CD4-positive, alpha-beta T cell treated with Interleukin-21 for 1 hour (primary cell): ENCODE measurements around the gene PPP1R3E.

Experiments
- DNase-seq: peaks from one replicate; pipeline ENCODE4 v3.0.0-alpha.2; 2020

The PPP1R3E gene

GRCh38 chr14:23322568-23323517, 20.2 kb upstream of the PPP1R3E start:
- DNase-seq = no peak

- DNase-seq = peak; percentile 41
Observed at GRCh38 chr14:23321572-23322547, 19.2 kb upstream of the PPP1R3E start.

- peak; percentile 100 for DNase-seq
Observed at GRCh38 chr14:23320584-23321571, 18.2 kb upstream of the PPP1R3E start, which contains the start of gene PABPN1. TSS of gene PABPN1 (plus strand) at chr14:23321457. CDS start at chr14:23321470, 13 bp downstream.

GRCh38 chr14:23319746-23320583, 17.3 kb upstream of the PPP1R3E start:
- DNase-seq = no peak

GRCh38 chr14:23316300-23316699, 13.6 kb upstream of the PPP1R3E start:
- no peak for DNase-seq

GRCh38 chr14:23310546-23310945, 7.9 kb upstream of the PPP1R3E start:
- no peak for DNase-seq

- no peak for DNase-seq
Observed at GRCh38 chr14:23308721-23309445, 6.2 kb upstream of the PPP1R3E start.

- DNase-seq = no peak
Observed at GRCh38 chr14:23307687-23308644, 5.3 kb upstream of the PPP1R3E start.

GRCh38 chr14:23307146-23307530, 4.5 kb upstream of the PPP1R3E start:
- no peak for DNase-seq

- DNase-seq = no peak
Observed at GRCh38 chr14:23306412-23307145, 3.9 kb upstream of the PPP1R3E start, which contains the start of gene BCL2L2. TSS of gene BCL2L2 (plus strand) at chr14:23306833. CDS start at chr14:23307768, 935 bp downstream.

GRCh38 chr14:23301969-23302289, 730 bp downstream of the PPP1R3E start:
- DNase-seq = no peak

GRCh38 chr14:23301288-23301968, 1.2 kb downstream of the PPP1R3E start:
- peak; percentile 97 for DNase-seq

GRCh38 chr14:23300687-23301223, 1.9 kb downstream of the PPP1R3E start:
- DNase-seq = no peak

GRCh38 chr14:23299986-23300686, 2.5 kb downstream of the PPP1R3E start:
- DNase-seq = no peak

- DNase-seq = peak; percentile 53
Observed at GRCh38 chr14:23299211-23299957, 3.3 kb downstream of the PPP1R3E start.
